ENCODE data around the gene SLC35F1.

DNA sequence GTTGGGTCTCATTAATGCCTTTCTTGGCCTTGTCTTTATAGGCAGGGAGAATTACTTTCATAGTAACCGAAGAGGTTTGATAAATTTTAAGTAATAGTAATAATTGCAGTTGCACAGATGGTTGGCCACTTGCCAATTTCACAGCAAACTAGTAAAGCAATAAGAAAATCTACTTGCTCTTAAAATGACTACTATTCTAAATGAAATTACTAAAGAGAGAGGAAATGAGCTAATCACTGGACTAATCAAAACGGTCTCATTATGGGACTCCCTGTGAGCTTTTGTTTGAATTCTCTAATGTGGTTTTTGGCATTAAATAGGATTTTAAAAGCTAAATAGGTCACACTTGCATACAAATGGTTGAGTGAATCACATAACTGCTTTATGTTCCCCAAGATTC lies 413.6 kb downstream of the SLC35F1 start:
- TF ChIP-seq, protein P1, sequence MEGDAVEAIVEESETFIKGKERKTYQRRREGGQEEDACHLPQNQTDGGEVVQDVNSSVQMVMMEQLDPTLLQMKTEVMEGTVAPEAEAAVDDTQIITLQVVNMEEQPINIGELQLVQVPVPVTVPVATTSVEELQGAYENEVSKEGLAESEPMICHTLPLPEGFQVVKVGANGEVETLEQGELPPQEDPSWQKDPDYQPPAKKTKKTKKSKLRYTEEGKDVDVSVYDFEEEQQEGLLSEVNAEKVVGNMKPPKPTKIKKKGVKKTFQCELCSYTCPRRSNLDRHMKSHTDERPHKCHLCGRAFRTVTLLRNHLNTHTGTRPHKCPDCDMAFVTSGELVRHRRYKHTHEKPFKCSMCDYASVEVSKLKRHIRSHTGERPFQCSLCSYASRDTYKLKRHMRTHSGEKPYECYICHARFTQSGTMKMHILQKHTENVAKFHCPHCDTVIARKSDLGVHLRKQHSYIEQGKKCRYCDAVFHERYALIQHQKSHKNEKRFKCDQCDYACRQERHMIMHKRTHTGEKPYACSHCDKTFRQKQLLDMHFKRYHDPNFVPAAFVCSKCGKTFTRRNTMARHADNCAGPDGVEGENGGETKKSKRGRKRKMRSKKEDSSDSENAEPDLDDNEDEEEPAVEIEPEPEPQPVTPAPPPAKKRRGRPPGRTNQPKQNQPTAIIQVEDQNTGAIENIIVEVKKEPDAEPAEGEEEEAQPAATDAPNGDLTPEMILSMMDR (IDR thresholded peaks at IDR 0.05) = no peak
- TF ChIP-seq POLR2A (IDR thresholded peaks at IDR 0.05) = no peak
